A172 (cell line): ENCODE data around the gene RIPOR2. TPM values are rescaled to one million over a fixed set of nuclear protein-coding genes. Genes with fewer than 3 reads are reported as not detected.

ENCODE experiments used
- DNase-seq: peaks from one replicate; pipeline ENCODE4 v3.0.0-alpha.2; 2015; ENCODE audit warnings: low spot score
- total RNA-seq: library from RNA; depleted of rRNA; stranded (reverse); fragments of >200 nt; shearing (Covaris generic); gene quantifications from 2 replicates; pipeline ENCODE4 v1.2.3, GENCODE V29; 2014

RIPOR2 gene
- total RNA-seq, 1 experiment from 2014 or later: not detected

GRCh38 chr6:24876499-24877465 is 59.0 kb downstream of the RIPOR2 start:
- DNase-seq: no peak

- no peak for DNase-seq
These were observed 60.2 kb downstream of the RIPOR2 start for GRCh38 chr6:24875534-24875901.

GRCh38 chr6:24874776-24875533 is 60.8 kb downstream of the RIPOR2 start:
- no peak for DNase-seq

- no peak for DNase-seq
These were observed 61.6 kb downstream of the RIPOR2 start for GRCh38 chr6:24874128-24874527.

- DNase-seq: no peak
These were observed 63.0 kb downstream of the RIPOR2 start for GRCh38 chr6:24872779-24873178.

GRCh38 chr6:24868765-24869164 is 67.0 kb downstream of the RIPOR2 start:
- DNase-seq: no peak

- DNase-seq: no peak
These were observed 68.6 kb downstream of the RIPOR2 start for GRCh38 chr6:24867104-24867703.

GRCh38 chr6:24865161-24865560 is 70.6 kb downstream of the RIPOR2 start:
- no peak for DNase-seq

GRCh38 chr6:24864343-24864742 is 71.4 kb downstream of the RIPOR2 start:
- no peak for DNase-seq

- DNase-seq: no peak
These were observed 73.8 kb downstream of the RIPOR2 start for GRCh38 chr6:24861934-24862333.

- DNase-seq: no peak
These were observed 76.1 kb downstream of the RIPOR2 start for GRCh38 chr6:24859608-24860200.

GRCh38 chr6:24859132-24859531 is 76.6 kb downstream of the RIPOR2 start:
- no peak for DNase-seq

- DNase-seq: peak; percentile 27
These were observed 77.5 kb downstream of the RIPOR2 start for GRCh38 chr6:24858177-24858653.

- no peak for DNase-seq
These were observed 78.7 kb downstream of the RIPOR2 start for GRCh38 chr6:24856901-24857670.

GRCh38 chr6:24856246-24856599 is 79.5 kb downstream of the RIPOR2 start:
- no peak for DNase-seq

GRCh38 chr6:24855395-24856245 is 80.1 kb downstream of the RIPOR2 start:
- DNase-seq: peak; percentile 57

GRCh38 chr6:24854077-24854666 is 81.6 kb downstream of the RIPOR2 start:
- no peak for DNase-seq

GRCh38 chr6:24851086-24851485 is 84.7 kb downstream of the RIPOR2 start:
- no peak for DNase-seq

GRCh38 chr6:24849713-24850112 is 86.0 kb downstream of the RIPOR2 start:
- DNase-seq: no peak

GRCh38 chr6:24848461-24848860 is 87.3 kb downstream of the RIPOR2 start:
- no peak for DNase-seq
